DND-41 (cell line): Measurements from ENCODE around the gene ADAM10.

Source experiments
- EZH2 ChIP-seq: IDR thresholded peaks from 3 replicates; pipeline ENCODE4 v1.6.1; 2012; ENCODE audit warnings: borderline replicate concordance, low read depth, mild to moderate bottlenecking, moderate library complexity, low read length, inconsistent platforms; ENCODE audit not compliant: severe bottlenecking
- TF ChIP-seq, protein P1 (sequence below): IDR thresholded peaks from 2 replicates; pipeline ENCODE4 v1.5.1; 2012; ENCODE audit warnings: borderline replicate concordance, low read length, moderate library complexity, mild to moderate bottlenecking; ENCODE audit not compliant: poor library complexity, severe bottlenecking; ENCODE audit errors: extremely low read depth

DNA sequence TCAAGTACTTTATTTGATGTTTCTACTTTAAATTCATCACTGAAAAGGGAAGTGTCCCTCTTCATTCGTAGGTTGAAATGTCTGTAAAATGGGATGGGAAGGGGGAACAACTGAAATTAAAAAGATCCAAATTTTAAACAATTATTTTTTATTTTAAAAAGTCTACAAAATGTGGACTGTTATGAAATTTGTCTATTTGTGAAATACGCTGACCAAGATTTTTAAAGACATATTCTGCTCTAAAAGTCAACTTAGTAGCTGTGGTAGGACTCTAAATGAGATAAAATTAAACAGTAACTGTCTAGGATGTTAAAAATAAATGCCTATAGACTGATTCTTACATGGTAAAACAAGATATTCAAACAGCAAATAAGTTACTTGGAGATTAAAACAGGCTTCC is 67.3 kb downstream of the ADAM10 start:
- TF ChIP-seq, protein P1, sequence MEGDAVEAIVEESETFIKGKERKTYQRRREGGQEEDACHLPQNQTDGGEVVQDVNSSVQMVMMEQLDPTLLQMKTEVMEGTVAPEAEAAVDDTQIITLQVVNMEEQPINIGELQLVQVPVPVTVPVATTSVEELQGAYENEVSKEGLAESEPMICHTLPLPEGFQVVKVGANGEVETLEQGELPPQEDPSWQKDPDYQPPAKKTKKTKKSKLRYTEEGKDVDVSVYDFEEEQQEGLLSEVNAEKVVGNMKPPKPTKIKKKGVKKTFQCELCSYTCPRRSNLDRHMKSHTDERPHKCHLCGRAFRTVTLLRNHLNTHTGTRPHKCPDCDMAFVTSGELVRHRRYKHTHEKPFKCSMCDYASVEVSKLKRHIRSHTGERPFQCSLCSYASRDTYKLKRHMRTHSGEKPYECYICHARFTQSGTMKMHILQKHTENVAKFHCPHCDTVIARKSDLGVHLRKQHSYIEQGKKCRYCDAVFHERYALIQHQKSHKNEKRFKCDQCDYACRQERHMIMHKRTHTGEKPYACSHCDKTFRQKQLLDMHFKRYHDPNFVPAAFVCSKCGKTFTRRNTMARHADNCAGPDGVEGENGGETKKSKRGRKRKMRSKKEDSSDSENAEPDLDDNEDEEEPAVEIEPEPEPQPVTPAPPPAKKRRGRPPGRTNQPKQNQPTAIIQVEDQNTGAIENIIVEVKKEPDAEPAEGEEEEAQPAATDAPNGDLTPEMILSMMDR: no peak
- TF ChIP-seq EZH2: no peak
